ENCODE measurements around the gene CEP72. TPM values are rescaled to one million over a fixed set of nuclear protein-coding genes. Genes with fewer than 3 reads are reported as not detected.

CEP72 gene
- total RNA-seq, 1 experiment from 2014 or later, result 24.8 TPM

DNA sequence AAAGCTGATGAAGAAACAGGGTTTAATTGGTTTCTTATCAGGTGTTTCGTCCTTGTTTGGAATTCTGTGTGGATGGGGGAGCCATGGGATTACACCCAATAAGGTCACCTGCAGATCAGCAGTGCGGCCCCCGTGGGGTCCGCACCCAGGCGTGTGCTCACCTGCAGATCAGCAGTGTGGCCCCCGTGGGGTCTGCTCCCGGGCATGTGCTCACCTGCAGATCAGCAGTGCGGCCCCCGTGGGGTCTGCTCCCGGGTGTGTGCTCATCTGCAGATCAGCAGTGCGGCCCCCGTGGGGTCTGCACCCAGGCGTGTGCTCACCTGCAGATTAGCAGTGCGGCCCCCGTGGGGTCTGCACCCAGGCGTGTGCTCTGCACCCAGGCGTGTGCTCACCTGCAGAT lies 41.7 kb upstream of the CEP72 start:
- no peak overlapping the region for H2AK5ac ChIP-seq (ENCODE audit: insufficient read length, low read length)
- Mint-ChIP-seq H3K4me3 (no peak overlapping the region), H3K9me3 (peaks cover 3 to 4% of the 10 kb centered on the region in 2 experiments; a peak in 3 of 5 replicates), H3K36me3 (ENCODE audit: insufficient read depth in 1 of 3, low read depth in 3 of 3) (no peaks in the 10 kb centered on the region), H3K27me3 (ENCODE audit: low read depth) (peaks cover 45% of the 10 kb centered on the region), H3K27ac (no peak overlapping the region), H3K4me1 (peaks cover 6 to 15% of the 10 kb centered on the region in 2 experiments)
- H3K23ac ChIP-seq (ENCODE audit: insufficient read length, low read depth, low read length), result no peak overlapping the region
- no peak overlapping the region for H2BK120ac ChIP-seq (ENCODE audit: low read depth, low read length, poor library complexity, severe bottlenecking)
- no peak overlapping the region for H3K56ac ChIP-seq (ENCODE audit: insufficient read length, low read depth, low read length)
- no peak overlapping the region for H2BK12ac ChIP-seq (ENCODE audit: insufficient read length, low read depth, low read length)
- H3K4ac ChIP-seq (ENCODE audit: low read depth, low read length), result no peak overlapping the region
- no peak overlapping the region for H3K14ac ChIP-seq (ENCODE audit: insufficient read depth, low read length)
- no peak overlapping the region for H4K91ac ChIP-seq (ENCODE audit: insufficient read length, low read depth, low read length)
- H3K4me1 ChIP-seq (ENCODE audit: insufficient read depth, low read length), result no peaks in the 10 kb centered on the region
- H3T11ph ChIP-seq (ENCODE audit: low read length), result no peak overlapping the region
- H3K79me1 ChIP-seq (ENCODE audit: insufficient read depth, low read depth, low read length, poor library complexity, severe bottlenecking), result no peaks in the 10 kb centered on the region
- TF ChIP-seq CTCF (conservative IDR thresholded peaks at IDR 0.05), result no peak
- H3K18ac ChIP-seq (ENCODE audit: insufficient read length, low read depth, low read length), result no peak overlapping the region
- H4K8ac ChIP-seq (replicated peaks; ENCODE audit: insufficient read length, low read depth, low read length), result no peak overlapping the region
- no peak overlapping the region for H2BK5ac ChIP-seq (ENCODE audit: insufficient read length, low read length)
- H2BK15ac ChIP-seq (ENCODE audit: low read depth, low read length), result no peak overlapping the region
- H4K5ac ChIP-seq (ENCODE audit: insufficient read length, low read depth, low read length), result no peak overlapping the region
- H3K27me3 ChIP-seq (ENCODE audit: insufficient read depth, low read length), result peaks cover 2% of the 10 kb centered on the region; the same call in 1 of the 2 replicates
- H3K27ac ChIP-seq (ENCODE audit: insufficient read length, low read depth, low read length), result no peak overlapping the region
- no peak overlapping the region for H3K9ac ChIP-seq (ENCODE audit: extremely low read depth, insufficient read length, low read length)
- H3K79me2 ChIP-seq (ENCODE audit: insufficient read depth, low read length), result no peaks in the 10 kb centered on the region
- no peak overlapping the region for H2AFZ ChIP-seq (ENCODE audit: low read length)
- no CpG with 5 or more reads among the region's 17 CpGs for WGBS (ENCODE audit: extremely low coverage, insufficient read length, low lambda C conversion rate)
- no peaks in the 10 kb centered on the region for H3K23me2 ChIP-seq (ENCODE audit: insufficient read length, low read depth, low read length, poor library complexity, severe bottlenecking)
- no peaks in the 10 kb centered on the region for H3K9me3 ChIP-seq (ENCODE audit: control insufficient read depth, low read depth, low read length)
- no peaks in the 10 kb centered on the region for H4K20me1 ChIP-seq (ENCODE audit: control insufficient read depth, insufficient read depth, insufficient read length)
- H3K4me2 ChIP-seq (ENCODE audit: insufficient read depth, insufficient read length, low read length), result no peak overlapping the region
- DNase-seq, result no peak
- H2BK20ac ChIP-seq (ENCODE audit: low read depth, low read length, poor library complexity, severe bottlenecking), result no peak overlapping the region

Data from H9 (cell line).